ENCODE results near the gene E2F1. TPM values are rescaled to one million over a fixed set of nuclear protein-coding genes. Genes with fewer than 3 reads are reported as not detected.

Gene E2F1
- total and polyA plus RNA-seq, 2 experiments from 2014 or later, result 12.1 to 42.6 TPM

DNA sequence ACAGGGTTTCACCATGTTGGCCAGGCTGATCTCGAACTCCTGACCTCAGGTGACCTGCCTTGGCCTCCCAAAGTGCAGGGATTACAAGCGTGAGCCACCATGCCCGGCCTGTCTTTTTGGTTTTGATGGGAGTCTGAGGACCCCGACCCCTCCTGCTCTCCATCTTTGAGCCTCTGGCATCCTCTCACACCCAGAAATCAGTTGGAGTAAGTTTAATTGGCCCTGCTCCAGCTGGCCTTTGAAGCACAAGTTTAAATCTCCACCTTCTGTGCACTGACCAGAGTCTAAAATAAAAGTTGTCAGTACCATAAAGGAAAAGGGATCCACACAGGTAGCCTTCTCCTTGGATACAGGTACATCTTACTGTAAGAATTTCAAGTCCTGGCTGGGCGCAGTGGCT, 40.0 kb downstream of the E2F1 start (continued):
- TF ChIP-seq, protein P1, sequence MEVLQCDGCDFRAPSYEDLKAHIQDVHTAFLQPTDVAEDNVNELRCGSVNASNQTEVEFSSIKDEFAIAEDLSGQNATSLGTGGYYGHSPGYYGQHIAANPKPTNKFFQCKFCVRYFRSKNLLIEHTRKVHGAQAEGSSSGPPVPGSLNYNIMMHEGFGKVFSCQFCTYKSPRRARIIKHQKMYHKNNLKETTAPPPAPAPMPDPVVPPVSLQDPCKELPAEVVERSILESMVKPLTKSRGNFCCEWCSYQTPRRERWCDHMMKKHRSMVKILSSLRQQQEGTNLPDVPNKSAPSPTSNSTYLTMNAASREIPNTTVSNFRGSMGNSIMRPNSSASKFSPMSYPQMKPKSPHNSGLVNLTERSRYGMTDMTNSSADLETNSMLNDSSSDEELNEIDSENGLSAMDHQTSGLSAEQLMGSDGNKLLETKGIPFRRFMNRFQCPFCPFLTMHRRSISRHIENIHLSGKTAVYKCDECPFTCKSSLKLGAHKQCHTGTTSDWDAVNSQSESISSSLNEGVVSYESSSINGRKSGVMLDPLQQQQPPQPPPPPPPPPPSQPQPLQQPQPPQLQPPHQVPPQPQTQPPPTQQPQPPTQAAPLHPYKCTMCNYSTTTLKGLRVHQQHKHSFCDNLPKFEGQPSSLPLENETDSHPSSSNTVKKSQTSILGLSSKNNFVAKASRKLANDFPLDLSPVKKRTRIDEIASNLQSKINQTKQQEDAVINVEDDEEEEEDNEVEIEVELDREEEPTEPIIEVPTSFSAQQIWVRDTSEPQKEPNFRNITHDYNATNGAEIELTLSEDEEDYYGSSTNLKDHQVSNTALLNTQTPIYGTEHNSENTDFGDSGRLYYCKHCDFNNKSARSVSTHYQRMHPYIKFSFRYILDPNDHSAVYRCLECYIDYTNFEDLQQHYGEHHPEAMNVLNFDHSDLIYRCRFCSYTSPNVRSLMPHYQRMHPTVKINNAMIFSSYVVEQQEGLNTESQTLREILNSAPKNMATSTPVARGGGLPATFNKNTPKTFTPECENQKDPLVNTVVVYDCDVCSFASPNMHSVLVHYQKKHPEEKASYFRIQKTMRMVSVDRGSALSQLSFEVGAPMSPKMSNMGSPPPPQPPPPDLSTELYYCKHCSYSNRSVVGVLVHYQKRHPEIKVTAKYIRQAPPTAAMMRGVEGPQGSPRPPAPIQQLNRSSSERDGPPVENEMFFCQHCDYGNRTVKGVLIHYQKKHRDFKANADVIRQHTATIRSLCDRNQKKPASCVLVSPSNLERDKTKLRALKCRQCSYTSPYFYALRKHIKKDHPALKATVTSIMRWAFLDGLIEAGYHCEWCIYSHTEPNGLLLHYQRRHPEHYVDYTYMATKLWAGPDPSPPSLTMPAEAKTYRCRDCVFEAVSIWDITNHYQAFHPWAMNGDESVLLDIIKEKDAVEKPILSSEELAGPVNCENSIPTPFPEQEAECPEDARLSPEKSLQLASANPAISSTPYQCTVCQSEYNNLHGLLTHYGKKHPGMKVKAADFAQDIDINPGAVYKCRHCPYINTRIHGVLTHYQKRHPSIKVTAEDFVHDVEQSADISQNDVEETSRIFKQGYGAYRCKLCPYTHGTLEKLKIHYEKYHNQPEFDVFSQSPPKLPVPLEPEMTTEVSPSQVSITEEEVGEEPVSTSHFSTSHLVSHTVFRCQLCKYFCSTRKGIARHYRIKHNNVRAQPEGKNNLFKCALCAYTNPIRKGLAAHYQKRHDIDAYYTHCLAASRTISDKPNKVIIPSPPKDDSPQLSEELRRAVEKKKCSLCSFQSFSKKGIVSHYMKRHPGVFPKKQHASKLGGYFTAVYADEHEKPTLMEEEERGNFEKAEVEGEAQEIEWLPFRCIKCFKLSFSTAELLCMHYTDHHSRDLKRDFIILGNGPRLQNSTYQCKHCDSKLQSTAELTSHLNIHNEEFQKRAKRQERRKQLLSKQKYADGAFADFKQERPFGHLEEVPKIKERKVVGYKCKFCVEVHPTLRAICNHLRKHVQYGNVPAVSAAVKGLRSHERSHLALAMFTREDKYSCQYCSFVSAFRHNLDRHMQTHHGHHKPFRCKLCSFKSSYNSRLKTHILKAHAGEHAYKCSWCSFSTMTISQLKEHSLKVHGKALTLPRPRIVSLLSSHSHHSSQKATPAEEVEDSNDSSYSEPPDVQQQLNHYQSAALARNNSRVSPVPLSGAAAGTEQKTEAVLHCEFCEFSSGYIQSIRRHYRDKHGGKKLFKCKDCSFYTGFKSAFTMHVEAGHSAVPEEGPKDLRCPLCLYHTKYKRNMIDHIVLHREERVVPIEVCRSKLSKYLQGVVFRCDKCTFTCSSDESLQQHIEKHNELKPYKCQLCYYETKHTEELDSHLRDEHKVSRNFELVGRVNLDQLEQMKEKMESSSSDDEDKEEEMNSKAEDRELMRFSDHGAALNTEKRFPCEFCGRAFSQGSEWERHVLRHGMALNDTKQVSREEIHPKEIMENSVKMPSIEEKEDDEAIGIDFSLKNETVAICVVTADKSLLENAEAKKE (CRISPR knock-in tag; IDR thresholded peaks at IDR 0.05), result no peak
- TF ChIP-seq ZNF331 (CRISPR knock-in tag; IDR thresholded peaks at IDR 0.05; ENCODE audit: low read depth), result no peak
- TF ChIP-seq, protein P2, sequence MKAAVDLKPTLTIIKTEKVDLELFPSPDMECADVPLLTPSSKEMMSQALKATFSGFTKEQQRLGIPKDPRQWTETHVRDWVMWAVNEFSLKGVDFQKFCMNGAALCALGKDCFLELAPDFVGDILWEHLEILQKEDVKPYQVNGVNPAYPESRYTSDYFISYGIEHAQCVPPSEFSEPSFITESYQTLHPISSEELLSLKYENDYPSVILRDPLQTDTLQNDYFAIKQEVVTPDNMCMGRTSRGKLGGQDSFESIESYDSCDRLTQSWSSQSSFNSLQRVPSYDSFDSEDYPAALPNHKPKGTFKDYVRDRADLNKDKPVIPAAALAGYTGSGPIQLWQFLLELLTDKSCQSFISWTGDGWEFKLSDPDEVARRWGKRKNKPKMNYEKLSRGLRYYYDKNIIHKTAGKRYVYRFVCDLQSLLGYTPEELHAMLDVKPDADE (IDR thresholded peaks at IDR 0.05), result no peak

DNA sequence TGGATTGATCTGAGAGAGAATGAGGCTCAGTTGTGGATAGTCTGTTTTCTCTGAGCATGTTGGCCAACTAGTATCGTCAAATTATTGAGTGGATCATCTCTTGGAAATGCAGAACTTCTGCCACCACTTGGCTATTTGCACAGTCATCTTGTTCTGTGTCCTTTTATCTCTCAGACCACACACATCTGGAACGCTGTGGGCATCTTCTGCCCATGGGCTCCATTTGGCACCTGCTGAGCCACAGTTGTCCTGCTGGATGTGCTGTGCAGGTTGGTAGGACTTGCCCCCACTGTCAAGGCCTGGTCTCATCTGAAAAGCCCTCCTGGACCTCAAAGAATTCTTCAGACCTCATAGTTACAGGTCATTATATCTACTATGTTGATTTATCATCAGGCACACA, 40.8 kb downstream of the E2F1 start:
- Histone ChIP-seq H3K27ac (ENCODE audit: low read depth) (no peak overlapping the region), H3K4me2 (no peak overlapping the region), H4K20me1 (replicated peaks; ENCODE audit: insufficient read depth) (peaks cover 3% of the 10 kb centered on the region; the same call in 1 of the 2 replicates), H3K36me3 (ENCODE audit: insufficient read depth) (no peaks in the 10 kb centered on the region), H3K79me2 (replicated peaks; ENCODE audit: insufficient read depth) (no peaks in the 10 kb centered on the region), H3F3A (replicated peaks; ENCODE audit: low read depth) (no peaks in the 10 kb centered on the region), H2AFZ (no peak overlapping the region), H3K27me3 (ENCODE audit: insufficient read depth) (no peaks in the 10 kb centered on the region), H3K9me2 (ENCODE audit: insufficient read depth) (no peaks in the 10 kb centered on the region), H3K4me1 (ENCODE audit: insufficient read depth) (no peaks in the 10 kb centered on the region; the same call in 1 of the 2 replicates), H3K4me3 (no peak overlapping the region)
- peaks cover 5% of the 10 kb centered on the region; the same call in 2 of the 3 replicates for H3K4me1 Mint-ChIP-seq
- H3K27me3 Mint-ChIP-seq (ENCODE audit: insufficient read depth, low read depth, poor library complexity), result peaks cover 3% of the 10 kb centered on the region
- H3K36me3 Mint-ChIP-seq (ENCODE audit: low read depth), result peaks cover 16% of the 10 kb centered on the region
- ATAC-seq, result no peak
- no peaks in the 10 kb centered on the region for H3K9me3 Mint-ChIP-seq
- H3K4me3 Mint-ChIP-seq, result no peak overlapping the region
- DNase-seq (ENCODE audit: low spot score), result no peak
- TF ChIP-seq ZNF114 (CRISPR knock-in tag; IDR thresholded peaks at IDR 0.05) (no peak), JUNB (IDR thresholded peaks at IDR 0.05; ENCODE audit: unreplicated experiment) (no peak), ZNF331 (CRISPR knock-in tag; IDR thresholded peaks at IDR 0.05; ENCODE audit: low read depth) (no peak), EZH2 (IDR thresholded peaks at IDR 0.05; ENCODE audit: low read depth, unreplicated experiment) (no peak), NANOG (IDR thresholded peaks at IDR 0.05; ENCODE audit: borderline replicate concordance) (no peak), POLR2AphosphoS5 (IDR thresholded peaks at IDR 0.05; ENCODE audit: low read depth) (no peak), STAT1 (IDR thresholded peaks at IDR 0.05; ENCODE audit: unreplicated experiment) (no peak), CREB1 (CRISPR knock-in tag; IDR thresholded peaks at IDR 0.05; ENCODE audit: low read depth) (no peak)
- TF ChIP-seq, protein P1 (CRISPR knock-in tag; IDR thresholded peaks at IDR 0.05), result no peak
- H3K27ac Mint-ChIP-seq, result no peak overlapping the region
